GM21619 (cell line): Measurements from ENCODE around the gene RRAS.

ENCODE experiments used
- ATAC-seq: cut with Tn5 transposase; IDR thresholded peaks from one replicate; pipeline ENCODE4 v1.9.1; 2021; ENCODE audit not compliant: unreplicated experiment

Gene RRAS

GRCh38 chr19:49596407-49596806 is 43.5 kb downstream of the RRAS start:
- no peak for ATAC-seq

GRCh38 chr19:49595819-49596404 is 44.0 kb downstream of the RRAS start:
- no peak for ATAC-seq

- ATAC-seq = no peak
These were observed 44.7 kb downstream of the RRAS start for GRCh38 chr19:49594993-49595818.

- ATAC-seq = no peak
These were observed 45.6 kb downstream of the RRAS start for GRCh38 chr19:49594157-49594992.

- ATAC-seq = peak; percentile 40
These were observed 46.5 kb downstream of the RRAS start for GRCh38 chr19:49593233-49594113.

GRCh38 chr19:49592486-49593232 is 47.3 kb downstream of the RRAS start:
- ATAC-seq = no peak

GRCh38 chr19:49591731-49592485 is 48.0 kb downstream of the RRAS start:
- ATAC-seq = no peak

- ATAC-seq = no peak
These were observed 48.8 kb downstream of the RRAS start, which contains the start of gene PRR12 for GRCh38 chr19:49590971-49591730. Gene PRR12 (plus strand): TSS chr19:49591182. CDS start chr19:49591655, 473 bp downstream.

- peak; percentile 73 for ATAC-seq
These were observed 49.6 kb downstream of the RRAS start for GRCh38 chr19:49590071-49590970.

- ATAC-seq = no peak
These were observed 50.4 kb downstream of the RRAS start for GRCh38 chr19:49589502-49589905.

GRCh38 chr19:49588365-49589122 is 51.4 kb downstream of the RRAS start:
- ATAC-seq = no peak

- ATAC-seq = no peak
These were observed 52.7 kb downstream of the RRAS start for GRCh38 chr19:49587227-49587626.
